Measurements from ENCODE around the gene TP53I11.

The TP53I11 gene

GRCh38 chr11:44952500-44953260 is 2.0 kb upstream of the TP53I11 start:
- no CpG with 5 or more reads among the region's 3 CpGs for WGBS, 2 donors (ENCODE audit: extremely low coverage in 2 of 2, insufficient read length in 2 of 2, insufficient replicate concordance in 1 of 2)
- H2AFZ ChIP-seq (ENCODE audit: low read length), result no peak overlapping the region

GRCh38 chr11:44952082-44952481 is 1.4 kb upstream of the TP53I11 start:
- Histone ChIP-seq H3K9me3 (replicated peaks in 1 of 2; ENCODE audit: control insufficient read depth in 2 of 2, insufficient read depth in 1 of 2, low read depth in 1 of 2, low read length in 2 of 2) (no peaks in the 10 kb centered on the region), H2BK120ac (ENCODE audit: low read depth, low read length) (no peak overlapping the region), H4K8ac (ENCODE audit: low read depth, low read length) (no peak overlapping the region), H3K14ac (ENCODE audit: low read length) (no peak overlapping the region), H2AFZ (ENCODE audit: low read length) (no peak overlapping the region), H3K79me1 (ENCODE audit: low read depth, low read length) (peaks cover 11% of the 10 kb centered on the region), H3K23ac (ENCODE audit: low read depth, low read length, poor library complexity) (no peak overlapping the region), H3K9ac (ENCODE audit: low read depth, low read length, poor library complexity) (no peak overlapping the region), H3K27me3 (ENCODE audit: control insufficient read depth in 3 of 3, insufficient read depth in 3 of 3, low read depth in 1 of 3, low read length in 3 of 3) (peaks cover 0 to 41% (median 0%) of the 10 kb centered on the region in 3 experiments), H2BK5ac (ENCODE audit: low read length) (peak overlapping the region; percentile 4), H3K18ac (ENCODE audit: low read length) (peak overlapping the region; percentile 79), H3K27ac (replicated peaks; ENCODE audit: low read length) (no peak overlapping the region), H3K4me2 (ENCODE audit: insufficient read depth, low read length, poor library complexity, severe bottlenecking) (no peak overlapping the region), H2BK15ac (ENCODE audit: low read length) (no peak overlapping the region), H3K36me3 (replicated peaks in 1 of 2; ENCODE audit: control insufficient read depth in 2 of 2, insufficient read depth in 2 of 2, low read length in 2 of 2) (no peaks in the 10 kb centered on the region), H3K4me3 (ENCODE audit: low read length in 2 of 2) (no peak overlapping the region), H2BK12ac (ENCODE audit: low read length) (no peak overlapping the region), H2AK5ac (ENCODE audit: low read depth, low read length) (peak overlapping the region; percentile 10), H3K4ac (ENCODE audit: low read length) (no peak overlapping the region), H3K4me1 (ENCODE audit: control insufficient read depth in 2 of 2, insufficient read depth in 1 of 2, low read depth in 1 of 2, low read length in 2 of 2) (peaks cover 15 to 42% of the 10 kb centered on the region in 2 donors), H4K91ac (ENCODE audit: low read depth, low read length, poor library complexity) (no peak overlapping the region)
- no peak for DNase-seq (ENCODE audit: low spot score)
- no CpG with 5 or more reads among the region's 2 CpGs for WGBS, 2 donors (ENCODE audit: extremely low coverage in 2 of 2, insufficient read length in 2 of 2, insufficient replicate concordance in 1 of 2)

More at GRCh38 chr11:44952500-44953260, 2.0 kb upstream of the TP53I11 start:
- Histone ChIP-seq H3K36me3 (replicated peaks in 1 of 2; ENCODE audit: control insufficient read depth in 2 of 2, insufficient read depth in 2 of 2, low read length in 2 of 2) (no peaks in the 10 kb centered on the region), H4K91ac (ENCODE audit: low read depth, low read length, poor library complexity) (no peak overlapping the region), H2BK12ac (ENCODE audit: low read length) (no peak overlapping the region), H3K27me3 (ENCODE audit: control insufficient read depth in 3 of 3, insufficient read depth in 3 of 3, low read depth in 1 of 3, low read length in 3 of 3) (peaks cover 0 to 47% (median 0%) of the 10 kb centered on the region in 3 experiments), H3K9me3 (replicated peaks in 1 of 2; ENCODE audit: control insufficient read depth in 2 of 2, insufficient read depth in 1 of 2, low read depth in 1 of 2, low read length in 2 of 2) (no peaks in the 10 kb centered on the region), H3K14ac (ENCODE audit: low read length) (no peak overlapping the region), H3K9ac (ENCODE audit: low read depth, low read length, poor library complexity) (no peak overlapping the region), H2BK15ac (ENCODE audit: low read length) (peak overlapping the region; percentile 34), H4K8ac (ENCODE audit: low read depth, low read length) (no peak overlapping the region), H3K18ac (ENCODE audit: low read length) (peak overlapping the region; percentile 58), H2AK5ac (ENCODE audit: low read depth, low read length) (peak overlapping the region; percentile 46), H3K4me1 (ENCODE audit: control insufficient read depth in 2 of 2, insufficient read depth in 1 of 2, low read depth in 1 of 2, low read length in 2 of 2) (peaks cover 18 to 43% of the 10 kb centered on the region in 2 donors), H2BK120ac (ENCODE audit: low read depth, low read length) (no peak overlapping the region), H2BK5ac (ENCODE audit: low read length) (peak overlapping the region; percentile 4), H3K4me2 (ENCODE audit: insufficient read depth, low read length, poor library complexity, severe bottlenecking) (no peak overlapping the region), H3K4me3 (ENCODE audit: low read length in 2 of 2) (no peak overlapping the region), H3K79me1 (ENCODE audit: low read depth, low read length) (peaks cover 8% of the 10 kb centered on the region), H3K27ac (replicated peaks; ENCODE audit: low read length) (no peak overlapping the region), H3K23ac (ENCODE audit: low read depth, low read length, poor library complexity) (no peak overlapping the region), H3K4ac (ENCODE audit: low read length) (no peak overlapping the region)
- DNase-seq (ENCODE audit: low spot score), result no peak

- H2BK15ac ChIP-seq (ENCODE audit: low read length), result peak overlapping the region; percentile 77
- no CpG with 5 or more reads among the region's 63 CpGs for WGBS, 2 donors (ENCODE audit: extremely low coverage in 2 of 2, insufficient read length in 2 of 2, insufficient replicate concordance in 1 of 2)
- H2BK12ac ChIP-seq (ENCODE audit: low read length), result peak overlapping the region; percentile 66
- peak overlapping the region; percentile 100 for H3K18ac ChIP-seq (ENCODE audit: low read length)
- peak overlapping the region; percentile 97 for H4K8ac ChIP-seq (ENCODE audit: low read depth, low read length)
- H2AFZ ChIP-seq (ENCODE audit: low read length), result peak overlapping the region; percentile 99
- peak overlapping the region; percentile 79 for H3K4me2 ChIP-seq (ENCODE audit: insufficient read depth, low read length, poor library complexity, severe bottlenecking)
- peaks cover 0 to 7% of the 10 kb centered on the region in 2 donors for H3K36me3 ChIP-seq (replicated peaks in 1 of 2; ENCODE audit: control insufficient read depth in 2 of 2, insufficient read depth in 2 of 2, low read length in 2 of 2)
- peak overlapping the region; percentile 98 for H2AK5ac ChIP-seq (ENCODE audit: low read depth, low read length)
- peak overlapping the region; percentile 100 for H3K14ac ChIP-seq (ENCODE audit: low read length)
- peak overlapping the region; percentile 95 for H4K91ac ChIP-seq (ENCODE audit: low read depth, low read length, poor library complexity)
- no peaks in the 10 kb centered on the region for H3K9me3 ChIP-seq (replicated peaks in 1 of 2; ENCODE audit: control insufficient read depth in 2 of 2, insufficient read depth in 1 of 2, low read depth in 1 of 2, low read length in 2 of 2)
- H3K4me3 ChIP-seq (ENCODE audit: low read length in 2 of 2), result peak overlapping the region; percentile 79 to 96
- peaks cover 0 to 21% (median 0%) of the 10 kb centered on the region in 3 experiments for H3K27me3 ChIP-seq (ENCODE audit: control insufficient read depth in 3 of 3, insufficient read depth in 3 of 3, low read depth in 1 of 3, low read length in 3 of 3)
- peak overlapping the region; percentile 75 for H3K27ac ChIP-seq (replicated peaks; ENCODE audit: low read length)
- H2BK5ac ChIP-seq (ENCODE audit: low read length), result peak overlapping the region; percentile 98
- peak overlapping the region; percentile 79 for H2BK120ac ChIP-seq (ENCODE audit: low read depth, low read length)
- peaks cover 8 to 49% of the 10 kb centered on the region in 2 donors for H3K4me1 ChIP-seq (ENCODE audit: control insufficient read depth in 2 of 2, insufficient read depth in 1 of 2, low read depth in 1 of 2, low read length in 2 of 2)
- H3K4ac ChIP-seq (ENCODE audit: low read length), result peak overlapping the region; percentile 60
- peak overlapping the region; percentile 100 for H3K9ac ChIP-seq (ENCODE audit: low read depth, low read length, poor library complexity)
- H3K23ac ChIP-seq (ENCODE audit: low read depth, low read length, poor library complexity), result peak overlapping the region; percentile 83
- peaks cover 23% of the 10 kb centered on the region for H3K79me1 ChIP-seq (ENCODE audit: low read depth, low read length)
- peak; percentile 62 for DNase-seq (ENCODE audit: low spot score)
These were observed 555 bp downstream of the TP53I11 start for GRCh38 chr11:44950031-44950624.
